K562 (cell line): ENCODE measurements around the gene HSF2. TPM values are rescaled to one million over a fixed set of nuclear protein-coding genes. Genes with fewer than 3 reads are reported as not detected.
A peak's percentile ranks its signal among the peaks of the same experiment; 100 is the strongest.

ENCODE experiments used
- ARID3A ChIP-seq: IDR thresholded peaks from 2 replicates; pipeline ENCODE4 v1.6.1; 2012; ENCODE audit warnings: low read depth, low read length, improper control_type of control experiment, borderline replicate concordance
- ARID4B ChIP-seq: sonication (generic); formaldehyde crosslinking; IDR thresholded peaks from 2 replicates; pipeline ENCODE4 v1.8.0; 2022; ENCODE audit warnings: mild to moderate bottlenecking, missing genetic modification reagents
- CLOCK ChIP-seq: fragments of 250-450 bp; sonication (Bioruptor Pico); IDR thresholded peaks from 2 replicates; pipeline ENCODE4 v1.4.0; 2020; ENCODE audit warnings: mild to moderate bottlenecking, moderate library complexity, borderline replicate concordance
- DDX20 ChIP-seq: fragments of 450-650 bp; IDR thresholded peaks from 2 replicates; pipeline ENCODE4 v1.6.1; 2016; ENCODE audit warnings: missing genetic modification characterization, low read depth, mild to moderate bottlenecking, missing compliant biosample characterization, moderate library complexity
- HCFC1 ChIP-seq: IDR thresholded peaks from 2 replicates; pipeline ENCODE4 v1.6.1; 2012; ENCODE audit warnings: low read depth, low read length, improper control_type of control experiment
- HOMEZ ChIP-seq: fragments of 250-450 bp; sonication (Bioruptor Pico); IDR thresholded peaks from 2 replicates; pipeline ENCODE4 v1.4.0; 2020; ENCODE audit warnings: mild to moderate bottlenecking, moderate library complexity
- KDM2B ChIP-seq: fragments of 250-450 bp; sonication (Bioruptor Pico); IDR thresholded peaks from 2 replicates; pipeline ENCODE4 v1.8.0; 2021; ENCODE audit warnings: mild to moderate bottlenecking, moderate library complexity
- KDM4B ChIP-seq, 2 experiments: fragments of 450-650 bp in 1 of 2; sonication (generic) in 1 of 2; IDR thresholded peaks; 2 replicates each; pipeline ENCODE4 v1.6.1; 2016 to 2017; ENCODE audit warnings: borderline replicate concordance in 2 of 2, antibody characterized with exemption in 1 of 2, low read depth in 1 of 2, mild to moderate bottlenecking in 1 of 2
- MCM5 ChIP-seq: fragments of 450-650 bp; IDR thresholded peaks from 2 replicates; pipeline ENCODE4 v1.6.1; 2016; ENCODE audit warnings: low read depth
- MTA1 ChIP-seq: fragments of 450-650 bp; IDR thresholded peaks from 2 replicates; pipeline ENCODE4 v1.6.1; 2017; ENCODE audit warnings: borderline replicate concordance
- POLR2A ChIP-seq: fragments of 450-650 bp; conservative IDR thresholded peaks from 2 replicates; pipeline ENCODE4 v1.6.1; 2016
- PPARD ChIP-seq: fragments of 250-450 bp; sonication (Bioruptor Pico); IDR thresholded peaks from 2 replicates; pipeline ENCODE4 v1.8.0; 2022; ENCODE audit warnings: inconsistent platforms, mild to moderate bottlenecking, moderate library complexity
- RBM39 ChIP-seq: fragments of 200-400 bp; formaldehyde crosslinking; optimal IDR thresholded peaks from 2 replicates; pipeline ENCODE3; 2018; ENCODE audit warnings: low read depth, low read length
- YY1 ChIP-seq, 3 experiments: IDR thresholded peaks; 2 replicates each; pipeline ENCODE4 v1.6.1; 2011; ENCODE audit warnings: low read length in 2 of 3, mild to moderate bottlenecking in 2 of 3, moderate library complexity in 2 of 3, borderline replicate concordance in 1 of 3, control low read depth in 1 of 3, low read depth in 1 of 3; ENCODE audit not compliant: insufficient read depth in 3 of 3, insufficient replicate concordance in 2 of 3, control insufficient read depth in 1 of 3, insufficient read length in 1 of 3; ENCODE audit errors: extremely low read depth in 1 of 3
- ZNF583 ChIP-seq: fragments of 250-450 bp; sonication (Bioruptor Pico); IDR thresholded peaks from 2 replicates; pipeline ENCODE4 v1.4.0; 2020
- polyA plus RNA-seq, 8 experiments: library from polyadenylated mRNA; depleted of rRNA in 4 of 8; stranded (reverse) in 5 of 8; unstranded in 3 of 8; fragments of >200 nt; fragmentation: Nextera tagmentation in 2 of 8; fragmentation: Illumina TruSeq in 1 of 8; extraction: Ambion mirVana in 2 of 8; extraction: Trizol in 1 of 8; gene quantifications; 2 replicates each; pipeline versions ENCODE4 v1.2.1 to v1.2.3, GENCODE V29; 2011 to 2014; ENCODE audit warnings: inconsistent platforms in 1 of 8, missing spikeins in 1 of 8
- total RNA-seq, 7 experiments: library from RNA; depleted of rRNA in 6 of 7; stranded (reverse); fragments of >200 nt in 6 of 7; fragmentation: Illumina TruSeq in 2 of 7; extraction: Trizol in 2 of 7; gene quantifications; 2 replicates each; pipeline versions ENCODE4 v1.2.1 to v1.2.3, GENCODE V29; 2011 to 2021; ENCODE audit warnings: low replicate concordance in 1 of 7

Gene HSF2
- total and polyA plus RNA-seq, 9 of the 15 experiments (the other 6 are each of a cell fraction or from before 2014, with no cell fraction given): 19.1 to 73.1 (median 29.2) TPM

- TF ChIP-seq MTA1 (no peak), KDM2B (CRISPR knock-in tag) (no peak), HOMEZ (CRISPR knock-in tag) (no peak), DDX20 (tag) (no peak), ARID3A (no peak), PPARD (no peak), RBM39 (no peak), HCFC1 (no peak), CLOCK (CRISPR knock-in tag) (no peak), POLR2A (peak; percentile 75), ZNF583 (CRISPR knock-in tag) (no peak), ARID4B (CRISPR knock-in tag) (peak; percentile 66; the same call in 1 of the 2 replicates), YY1 (IDR thresholded peaks at IDR 0.05; ENCODE audit: borderline replicate concordance in 1 of 3, control insufficient read depth in 1 of 3, extremely low read depth in 1 of 3, insufficient read depth in 3 of 3, insufficient read length in 1 of 3, insufficient replicate concordance in 2 of 3, low read depth in 1 of 3, low read length in 2 of 3) (peak in 1 of 3 experiments; percentile 27), KDM4B (IDR thresholded peaks at IDR 0.05; ENCODE audit: borderline replicate concordance in 2 of 2, low read depth in 1 of 2) (no peak; a peak in 1 of 4 replicates), MCM5 (no peak)
Observed at GRCh38 chr6:122399348-122400120, at the start of gene HSF2 (continued).
